T1000 (cell line): ENCODE measurements around the gene ATAD3C.
"Not testable (repeated sequence)": the region's sequence is repeated elsewhere in the genome, so short reads cannot be mapped to it uniquely, and the experiment has no call there.

Source experiments
- DNase-seq: peaks from one replicate; lab custom pipeline; 2025; ENCODE audit warnings: mixed read lengths; lab: John Stamatoyannopoulos, UW

The ATAD3C gene, protein sequence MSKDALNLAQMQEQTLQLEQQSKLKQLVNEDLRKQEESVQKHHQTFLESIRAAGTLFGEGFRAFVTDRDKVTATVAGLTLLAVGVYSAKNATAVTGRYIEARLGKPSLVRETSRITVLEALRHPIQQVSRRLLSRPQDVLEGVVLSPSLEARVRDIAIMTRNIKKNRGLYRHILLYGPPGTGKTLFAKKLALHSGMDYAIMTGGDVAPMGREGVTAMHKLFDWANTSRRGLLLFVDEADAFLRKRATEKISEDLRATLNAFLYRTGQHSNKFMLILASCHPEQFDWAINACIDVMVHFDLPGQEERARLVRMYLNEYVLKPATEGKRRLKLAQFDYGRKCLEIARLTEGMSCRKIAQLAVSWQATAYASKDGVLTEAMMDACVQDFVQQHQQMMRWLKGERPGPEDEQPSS

DNA sequence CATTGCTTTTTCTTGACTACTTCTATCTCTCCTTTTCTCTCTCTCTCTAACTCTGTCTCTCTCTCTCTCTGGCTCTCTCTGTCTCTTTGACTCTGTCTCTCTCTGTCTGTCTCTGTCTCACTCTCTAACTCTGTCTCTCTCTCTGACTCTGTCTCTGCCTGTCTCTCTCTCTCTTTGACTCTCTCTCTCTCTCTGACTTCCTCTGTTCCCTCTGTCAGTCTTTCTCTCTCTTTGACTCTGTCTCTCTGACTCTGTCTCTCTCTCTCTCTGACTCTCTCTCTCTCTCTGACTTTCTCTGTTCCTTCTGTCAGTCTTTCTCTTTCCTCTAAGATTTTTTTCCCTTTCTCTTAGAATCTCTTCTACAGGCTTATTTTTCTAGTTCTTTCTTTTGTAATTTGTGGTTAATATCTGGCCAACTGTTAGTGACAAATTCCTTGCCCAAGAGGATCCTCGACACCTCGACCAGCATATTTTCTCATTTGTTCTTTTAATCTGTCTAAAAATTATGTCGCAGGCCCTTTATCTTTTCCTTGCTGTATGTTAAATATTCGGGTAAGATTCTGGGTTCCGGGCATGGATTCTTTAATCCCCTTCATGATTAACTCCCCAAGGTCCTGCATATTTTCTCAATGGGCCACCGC lies at the start of gene ATAD3C:
TSS of gene ATAD3C (plus strand) at position 591 of the 641 bp plus-strand sequence. CDS start 995 bp downstream, outside the sequence.
- DNase-seq, result no peak

DNA sequence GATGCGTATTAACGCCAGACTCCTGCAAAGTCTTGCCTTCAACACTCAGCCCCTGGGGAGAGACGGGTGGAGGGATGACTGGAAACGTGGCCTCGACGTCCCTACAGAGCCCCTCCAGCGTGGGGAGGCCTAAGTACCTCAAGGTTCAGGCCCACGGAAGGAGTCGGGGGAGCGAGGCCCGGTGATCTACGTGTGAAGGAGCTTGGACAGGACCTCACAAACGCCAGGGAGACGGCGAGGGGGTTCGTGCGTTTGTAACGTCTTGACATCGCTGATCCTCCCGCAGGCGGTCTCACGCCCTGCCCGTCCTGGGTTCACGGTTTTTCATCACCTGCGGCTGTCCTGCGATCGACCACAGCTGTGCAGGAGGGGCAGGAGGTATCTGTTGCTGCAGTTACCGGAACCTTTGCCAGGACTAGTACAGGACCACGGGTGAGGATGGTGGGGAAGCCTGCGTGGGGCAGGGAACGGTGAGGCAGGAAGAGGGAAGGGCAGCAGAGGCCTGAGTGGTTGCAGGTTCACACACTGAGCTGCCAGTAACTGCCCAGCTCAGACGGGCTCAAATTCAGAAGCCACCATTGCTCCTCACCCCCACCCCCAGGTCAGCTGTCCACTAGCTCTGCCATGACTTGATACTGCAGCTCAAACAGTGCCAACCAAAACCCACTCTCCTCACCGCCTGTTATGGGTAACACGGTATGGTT lies 49.5 kb upstream of the ATAD3C start:
- DNase-seq, result no peak

DNA sequence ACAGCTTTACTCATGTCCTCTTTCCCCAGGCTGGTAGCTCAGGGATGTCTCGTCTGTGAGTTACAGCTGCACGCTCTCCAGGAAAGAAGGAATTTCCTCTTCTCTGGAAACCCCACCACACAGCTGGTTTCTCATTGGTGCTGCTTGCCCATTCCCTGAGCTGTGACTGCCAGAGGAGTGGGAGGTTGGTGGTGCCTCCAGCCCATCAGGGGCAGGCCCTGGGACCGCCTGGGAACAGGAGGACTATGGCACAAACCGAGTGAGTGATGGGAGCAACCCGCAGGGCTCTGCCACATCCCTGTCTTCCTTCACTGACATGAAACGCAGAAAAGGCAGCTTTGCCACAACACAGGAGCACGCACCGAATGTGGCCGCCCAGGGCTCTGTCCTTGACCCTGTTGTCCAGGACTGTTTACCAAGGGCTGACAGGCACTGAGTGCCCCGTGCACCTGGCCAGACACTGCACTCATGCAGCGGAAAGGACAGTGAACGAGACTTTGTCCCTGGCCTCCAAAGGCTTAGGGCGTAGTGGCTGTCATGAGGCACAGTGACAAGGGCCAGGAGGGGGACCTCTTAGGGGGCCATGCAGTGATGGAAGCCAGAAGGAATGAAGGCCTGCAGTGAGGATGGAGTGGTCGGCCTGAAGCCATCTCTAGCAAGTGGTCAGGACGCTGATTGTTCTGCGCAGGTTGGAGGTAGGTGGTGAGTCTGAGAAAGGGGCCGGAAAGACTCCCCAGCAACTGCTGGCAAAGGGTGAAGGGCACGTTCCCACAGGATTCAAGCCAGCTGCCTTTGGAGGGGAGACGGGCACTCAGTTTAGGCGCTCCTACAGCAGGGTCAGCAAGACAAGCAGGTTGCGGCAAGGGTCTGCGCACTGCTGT lies 48.7 kb upstream of the ATAD3C start:
- no peak for DNase-seq

DNA sequence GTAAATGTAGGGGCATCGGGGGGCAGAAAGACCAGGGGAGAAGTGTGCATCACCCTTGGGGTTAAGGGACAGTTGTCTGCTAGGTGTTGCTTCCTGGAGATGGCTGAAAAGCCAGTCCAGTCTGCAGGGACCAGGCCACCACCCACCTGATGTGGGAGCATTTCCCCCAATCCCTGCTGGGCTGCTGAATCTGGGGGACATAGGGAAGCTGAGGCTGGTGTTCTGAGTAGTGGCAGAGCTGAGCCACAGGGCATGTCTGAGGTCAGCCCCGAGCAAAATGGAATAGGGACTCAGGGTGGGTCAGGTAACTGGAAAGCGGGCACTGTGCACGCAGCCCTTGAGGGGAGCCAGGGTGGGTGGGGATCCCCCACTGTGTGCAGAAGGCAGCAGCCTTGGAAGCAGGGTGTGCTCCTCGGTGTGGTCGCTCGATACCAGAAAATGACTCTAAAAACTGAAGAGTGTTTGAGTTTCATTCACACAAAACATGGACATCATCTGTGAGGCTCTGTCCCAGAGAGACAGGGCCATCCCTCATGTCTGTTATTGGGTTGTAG lies 48.0 kb upstream of the ATAD3C start:
- DNase-seq, result no peak

DNA sequence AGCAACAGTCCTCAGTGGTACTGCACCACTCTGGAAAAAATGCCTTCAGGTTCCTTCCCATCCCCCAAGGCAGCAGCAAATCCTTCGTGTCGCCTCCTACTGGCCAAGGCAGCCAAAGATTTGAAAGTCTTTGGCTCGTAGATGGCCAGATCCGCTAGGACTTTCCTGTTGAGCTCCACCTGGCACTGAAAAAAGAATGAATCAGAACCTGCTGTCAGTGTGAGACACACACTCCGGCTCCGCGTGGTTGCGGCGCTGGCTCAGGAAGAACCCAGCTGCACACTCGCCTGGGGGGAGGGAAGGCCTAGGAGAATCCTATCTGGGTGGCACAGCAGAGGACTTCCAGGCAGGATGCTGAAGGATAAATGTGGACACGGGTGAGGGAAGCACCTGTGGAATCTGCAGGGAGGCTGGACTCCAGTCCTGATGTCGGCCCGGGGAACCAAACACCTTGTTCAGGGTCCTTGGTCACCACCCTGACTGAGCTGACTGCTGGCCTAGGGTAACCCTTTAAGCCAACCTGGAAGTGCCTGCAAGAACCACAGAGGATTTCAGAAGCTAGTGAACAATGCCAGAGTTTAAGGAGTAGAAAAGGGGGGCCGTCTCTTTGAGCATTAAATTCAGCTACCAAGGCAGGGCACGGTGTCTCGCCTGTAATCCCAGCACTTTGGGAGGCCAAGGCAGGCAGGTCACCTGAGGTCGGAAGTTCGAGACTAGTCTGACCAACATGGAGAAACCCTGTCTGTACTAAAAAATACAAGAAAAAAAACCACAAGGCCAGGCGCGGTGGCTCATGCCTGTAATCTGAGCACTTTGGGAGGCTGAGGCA lies 47.2 kb upstream of the ATAD3C start:
- DNase-seq, result peak; percentile 4

DNA sequence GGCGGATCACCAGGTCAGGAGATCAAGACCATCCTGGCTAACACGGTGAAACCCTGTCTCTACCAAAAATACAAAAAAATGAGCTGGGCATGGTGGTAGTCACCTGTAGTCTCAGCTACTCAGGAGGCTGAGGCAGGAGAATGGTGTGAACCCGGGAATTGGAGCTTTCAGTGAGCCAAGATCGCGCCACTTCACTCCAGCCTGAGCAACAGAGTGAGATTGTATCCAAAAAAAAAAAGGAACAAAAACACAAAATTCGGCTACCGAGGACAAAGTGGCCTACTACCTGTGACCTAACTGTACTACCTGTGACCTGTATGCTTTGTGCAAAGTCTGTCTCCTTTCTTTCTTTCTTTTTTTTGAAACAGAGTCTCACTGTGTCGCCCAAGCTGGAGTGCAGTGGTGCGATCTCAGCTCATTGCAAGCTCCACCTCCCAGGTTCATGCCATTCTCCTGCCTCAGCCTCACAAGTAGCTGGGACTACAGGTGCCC lies 46.5 kb upstream of the ATAD3C start:
- DNase-seq, result not testable (repeated sequence)

DNA sequence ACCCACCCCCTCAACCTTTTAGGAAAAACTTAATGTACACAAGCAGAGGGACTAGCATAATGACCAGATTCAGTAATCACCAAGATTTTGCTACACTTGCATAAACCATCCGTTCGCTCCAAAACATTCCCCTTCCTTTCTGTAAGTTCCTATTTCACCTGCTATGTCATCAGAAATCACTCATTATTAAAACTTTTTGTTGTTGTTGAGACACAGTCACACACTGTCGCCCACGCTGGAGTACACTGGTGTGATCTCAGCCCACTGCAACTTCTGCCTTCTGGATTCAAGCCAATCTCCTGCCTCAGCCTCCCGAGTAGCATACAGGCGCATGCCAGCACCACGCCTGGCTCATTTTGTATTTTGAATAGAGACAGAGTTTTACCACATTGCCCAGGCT lies 45.8 kb upstream of the ATAD3C start:
- DNase-seq, result no peak

DNA sequence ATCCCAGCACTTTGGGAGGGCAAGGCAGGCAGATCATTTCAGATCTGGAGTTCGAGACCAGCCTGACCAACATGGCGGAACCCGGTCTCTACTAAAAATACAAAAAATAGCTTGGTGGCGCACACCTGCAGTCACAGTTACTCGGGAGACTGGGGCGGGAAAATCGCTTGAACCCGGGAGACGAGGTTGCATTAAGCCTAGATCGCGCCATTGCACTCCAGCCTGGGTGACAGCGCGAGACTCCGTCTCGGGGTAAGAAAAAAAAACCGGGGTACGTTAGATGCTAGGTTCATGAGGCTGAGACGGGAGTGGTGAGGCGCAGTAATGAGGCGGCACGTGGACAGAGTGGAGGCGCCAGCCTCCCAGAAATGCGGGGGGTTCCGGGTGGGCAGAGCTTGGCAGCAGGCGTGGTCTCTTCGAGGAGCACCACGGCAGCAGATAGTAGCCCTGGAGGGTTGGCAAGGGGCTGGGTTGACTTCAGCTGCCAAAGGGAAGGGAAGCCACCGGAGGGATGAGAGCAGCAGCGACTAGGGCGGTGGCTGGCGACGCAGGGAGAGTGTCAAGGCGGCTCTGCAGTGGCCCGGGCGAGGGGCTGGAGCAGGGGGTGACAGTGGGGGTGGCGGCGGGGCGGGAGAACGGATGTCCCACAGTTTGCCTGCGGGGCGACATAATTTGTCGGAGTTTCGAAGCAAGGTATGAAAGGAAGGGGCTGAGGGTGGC lies 43.2 kb upstream of the ATAD3C start:
- no peak for DNase-seq

DNA sequence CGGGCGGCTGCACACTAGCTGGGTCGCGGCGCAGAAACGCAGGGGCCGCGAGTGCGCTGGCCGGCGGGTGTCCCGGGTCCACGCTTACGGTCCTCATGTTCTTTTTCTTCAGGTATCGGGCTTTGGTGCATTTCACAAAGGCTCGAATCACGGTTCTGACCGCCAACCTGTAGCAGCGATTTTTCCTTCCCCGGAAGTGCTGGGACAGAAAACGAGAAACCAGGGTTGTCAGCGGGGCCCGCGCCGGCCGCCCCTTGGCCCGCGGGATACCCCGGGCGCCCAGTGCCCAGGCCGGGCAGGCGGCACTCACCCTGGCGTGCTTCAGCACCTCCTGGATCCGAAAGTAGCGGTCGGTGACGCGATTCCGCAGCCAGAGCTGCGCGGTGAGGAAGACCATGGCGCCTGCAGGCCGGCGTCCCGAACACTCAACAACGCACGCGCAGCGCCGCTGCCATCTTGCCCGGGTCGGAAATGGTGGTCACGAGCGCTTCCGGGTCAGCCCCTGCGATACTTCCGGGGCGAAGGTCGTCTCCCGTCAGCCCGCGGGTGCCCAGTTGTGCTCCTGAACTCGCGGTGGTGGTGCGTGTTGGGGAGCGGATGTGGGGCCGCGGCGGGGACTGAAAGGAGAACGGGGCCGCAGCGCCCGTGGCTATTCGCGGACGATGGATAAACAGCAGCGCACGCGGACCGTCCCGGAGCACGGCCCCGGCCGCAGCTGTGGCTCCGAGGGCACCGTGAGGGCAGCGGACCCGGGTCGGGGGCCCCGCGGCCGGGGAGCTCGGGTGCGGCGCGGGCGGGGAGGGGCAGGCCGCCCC lies 42.5 kb upstream of the ATAD3C start, which contains the start of gene MRPL20:
TSS of gene MRPL20 (minus strand) at position 473 of the 815 bp plus-strand sequence. CDS start at position 397, 76 bp downstream.
- DNase-seq, result peak; percentile 87

DNA sequence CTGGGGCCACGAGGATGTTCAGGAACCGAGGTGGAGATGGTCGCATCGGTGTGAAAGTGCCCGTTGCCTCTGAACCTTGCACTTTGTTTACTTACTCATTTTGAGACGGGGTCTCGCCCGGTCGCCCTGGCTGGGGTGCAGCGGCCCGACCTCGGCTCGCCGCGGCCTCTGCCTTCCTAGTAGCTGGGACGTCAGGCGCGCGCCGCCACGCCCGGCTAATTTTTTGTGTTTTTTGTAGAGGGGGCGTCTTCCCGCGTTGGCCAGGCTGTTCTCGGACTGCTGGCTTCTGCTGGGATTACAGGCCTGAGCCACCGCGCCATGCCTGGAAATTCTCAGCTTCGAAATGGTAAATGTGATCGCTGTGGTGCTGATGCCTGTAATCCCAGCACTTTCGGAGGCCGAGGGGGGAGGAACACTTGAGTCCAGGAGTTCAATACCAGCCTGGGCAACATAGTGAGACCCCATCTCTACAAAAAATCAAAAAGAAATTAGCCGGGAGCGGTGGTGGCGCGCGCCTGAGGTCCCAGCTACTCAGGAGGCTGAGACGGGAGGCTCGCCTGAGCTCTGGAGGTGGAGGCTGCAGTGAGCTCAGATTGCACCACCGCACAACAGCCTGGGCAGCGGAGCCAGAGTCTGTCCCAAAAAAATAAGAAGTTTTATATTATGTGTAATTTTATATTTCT lies 41.7 kb upstream of the ATAD3C start:
- no peak for DNase-seq

DNA sequence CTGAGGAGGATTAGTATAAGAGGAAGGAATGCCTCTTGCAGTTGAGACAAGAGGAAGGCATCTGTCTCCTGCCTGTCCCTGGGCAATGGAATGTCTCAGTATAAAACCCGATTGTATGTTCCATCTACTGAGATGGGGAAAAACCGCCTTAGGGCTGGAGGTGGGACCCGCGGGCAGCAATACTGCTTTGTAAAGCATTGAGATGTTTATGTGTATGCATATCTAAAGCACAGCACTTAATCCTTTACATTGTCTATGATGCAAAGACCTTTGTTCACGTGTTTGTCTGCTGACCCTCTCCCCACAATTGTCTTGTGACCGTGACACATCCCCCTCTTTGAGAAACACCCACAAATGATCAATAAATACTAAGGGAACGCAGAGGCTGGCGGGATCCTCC lies 39.3 kb upstream of the ATAD3C start:
- not testable (repeated sequence) for DNase-seq

DNA sequence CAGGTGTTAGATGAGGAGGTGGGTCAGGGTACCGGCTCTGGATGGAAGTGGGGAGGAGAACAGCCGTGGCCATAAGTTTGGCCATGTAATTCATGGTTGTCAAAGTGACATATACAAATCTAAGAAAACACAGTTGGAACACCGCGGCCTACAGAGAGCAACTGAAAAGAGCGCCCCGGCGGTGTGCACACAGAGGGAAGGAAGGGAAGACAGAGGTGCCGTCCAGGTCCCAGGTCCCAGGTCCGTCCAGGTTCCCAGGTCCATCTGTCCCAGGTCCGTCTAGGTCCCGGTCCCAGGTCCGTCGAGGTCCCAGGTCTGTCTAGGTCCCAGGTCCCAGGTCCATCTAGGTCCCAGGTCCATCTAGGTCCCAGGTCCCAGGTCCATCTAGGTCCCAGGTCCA lies 37.9 kb upstream of the ATAD3C start:
- no peak for DNase-seq

DNA sequence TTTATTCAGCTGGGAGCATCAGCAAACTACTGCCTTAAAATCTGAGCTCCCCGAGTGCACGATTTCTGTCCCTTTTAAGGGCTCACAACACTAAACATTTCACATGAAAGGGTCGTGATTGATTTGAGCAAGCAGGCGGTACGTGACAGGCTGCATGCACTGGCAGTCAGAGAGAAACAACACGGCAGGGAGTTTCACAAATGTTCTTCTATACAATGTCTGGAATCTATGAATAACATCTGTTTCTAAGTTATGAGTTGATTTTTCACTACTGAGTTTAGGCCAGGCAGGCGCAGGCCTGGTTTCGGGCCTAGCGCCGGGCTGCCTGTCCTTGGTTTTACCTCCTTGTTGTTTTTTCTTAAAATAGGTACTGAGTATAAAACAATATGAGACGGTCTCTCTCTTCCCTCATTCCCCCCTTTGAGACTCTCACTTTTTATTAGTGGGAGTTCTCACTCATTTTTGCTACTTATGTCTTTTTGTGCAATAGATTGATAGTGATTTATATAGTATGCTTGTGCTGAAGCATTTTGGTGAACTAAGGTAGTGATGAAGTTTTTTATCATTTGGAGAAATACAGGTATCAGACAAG lies 37.1 kb upstream of the ATAD3C start:
- DNase-seq, result not testable (repeated sequence)

DNA sequence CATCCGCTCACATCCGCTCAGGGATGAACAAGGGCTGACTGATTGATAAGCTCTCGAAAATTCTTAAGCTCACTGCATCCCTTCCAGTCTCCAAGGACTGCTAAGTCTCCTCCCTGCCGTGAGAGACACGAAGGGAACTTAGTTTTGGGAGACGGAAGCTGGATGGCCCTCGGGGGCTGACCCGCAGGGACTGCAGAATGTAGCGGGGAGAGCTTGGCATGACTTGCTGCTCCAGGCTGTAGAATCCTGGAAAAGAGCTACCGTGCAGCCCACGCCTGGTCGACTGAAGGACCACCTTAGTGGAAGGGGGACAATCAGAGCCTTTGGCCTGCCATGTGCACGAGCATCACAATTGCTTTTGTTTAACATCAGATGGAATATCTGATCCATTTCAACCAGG lies 33.7 kb upstream of the ATAD3C start:
- no peak for DNase-seq

DNA sequence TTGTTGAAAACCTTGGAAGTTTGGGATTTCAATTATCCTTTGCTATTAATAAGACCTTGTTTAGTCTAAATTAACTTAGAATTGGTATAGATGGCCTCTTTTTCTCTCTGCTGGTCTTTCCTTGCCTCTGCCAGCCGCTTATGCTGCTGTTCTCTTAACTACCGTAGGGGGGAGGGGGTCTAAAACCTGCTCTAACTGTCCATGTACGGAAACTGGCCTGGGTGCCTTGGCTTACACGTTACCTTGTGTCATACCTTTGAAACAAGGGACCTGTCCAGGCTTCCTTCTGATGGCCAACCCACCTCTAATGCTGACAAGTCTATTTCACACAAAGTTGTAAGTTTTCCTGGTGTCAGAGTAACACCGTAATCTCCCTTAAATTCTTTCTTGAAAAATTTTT lies 32.1 kb upstream of the ATAD3C start:
- not testable (repeated sequence) for DNase-seq

DNA sequence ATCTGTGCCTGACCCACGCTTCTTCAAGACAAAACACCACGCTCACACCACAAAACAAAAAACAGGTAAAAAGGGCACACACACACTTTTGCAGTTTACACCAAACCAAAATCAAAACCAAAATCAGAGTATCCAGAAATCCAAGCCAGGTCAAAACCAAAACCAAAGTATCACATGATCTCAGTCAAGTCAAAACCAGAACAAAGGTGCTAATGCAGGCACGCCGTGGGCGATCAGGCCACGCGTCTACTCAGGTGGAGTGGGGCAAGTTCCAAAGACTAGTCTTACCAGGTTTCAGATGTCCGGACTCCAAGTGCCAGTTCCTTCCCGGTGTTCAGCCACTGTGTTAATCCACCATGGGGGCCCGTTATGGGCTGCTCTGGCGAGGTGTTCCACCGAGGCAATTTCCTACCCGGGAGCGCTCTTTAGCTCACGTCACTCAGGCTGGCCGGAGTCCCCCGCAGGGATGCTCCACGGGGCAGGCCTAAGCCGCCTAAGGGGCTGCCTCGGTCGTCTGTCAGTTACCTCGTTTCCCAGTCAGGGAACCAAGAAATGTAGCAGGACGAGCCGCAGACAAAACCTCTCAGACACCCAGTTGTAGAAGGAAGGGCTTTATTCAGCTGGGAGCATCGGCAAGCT lies 31.5 kb upstream of the ATAD3C start:
- DNase-seq, result not testable (repeated sequence)
